CD4-positive, alpha-beta memory T cell (primary cell): ENCODE results near the gene NAP1L1. TPM values are rescaled to one million over a fixed set of nuclear protein-coding genes. Genes with fewer than 3 reads are reported as not detected.

Experiments used
- CTCF ChIA-PET: fragments of 350-600 bp; sonication (Branson Sonifier 250); formaldehyde crosslinking; loops from one replicate; lab custom pipeline; 2021; ENCODE audit warnings: inconsistent platforms; ENCODE audit not compliant: partially characterized antibody; lab: Charles Lee
- POLR2A ChIA-PET: fragments of 350-600 bp; sonication (Branson Sonifier 250); formaldehyde crosslinking; loops from one replicate; lab custom pipeline; 2021; ENCODE audit not compliant: partially characterized antibody; lab: Charles Lee
- DNase-seq, 5 donors: peaks; one replicate each; pipeline versions ENCODE4 v3.0.0 to v3.0.0-alpha.2; 2020 to 2022; ENCODE audit warnings: mixed read lengths in 1 of 5
- H3K27ac ChIP-seq: one replicate; pipeline ENCODE4 v1.7.0; 2013; ENCODE audit warnings: low read depth, low read length
- H3K27me3 ChIP-seq: 2 replicates; pipeline ENCODE4 v1.7.0; 2013; ENCODE audit warnings: mild to moderate bottlenecking, low read length, moderate library complexity; ENCODE audit not compliant: insufficient read depth
- H3K36me3 ChIP-seq: 2 replicates; pipeline ENCODE4 v1.7.0; 2013; ENCODE audit warnings: mild to moderate bottlenecking, low read length, moderate library complexity; ENCODE audit not compliant: insufficient read depth
- H3K4me1 ChIP-seq: 2 replicates; pipeline ENCODE4 v1.7.0; 2013; ENCODE audit warnings: mild to moderate bottlenecking, low read length, moderate library complexity; ENCODE audit not compliant: insufficient read depth
- H3K4me3 ChIP-seq, 2 donors: one replicate each; pipeline ENCODE4 v1.7.0; 2013; ENCODE audit warnings: low read length in 2 of 2, mild to moderate bottlenecking in 1 of 2
- H3K9me3 ChIP-seq, 2 donors: one replicate each; pipeline ENCODE4 v1.7.0; 2013; ENCODE audit warnings: low read length in 2 of 2, control low read depth in 1 of 2; ENCODE audit not compliant: control insufficient read depth in 1 of 2
- H3K27ac Mint-ChIP-seq, 7 donors: one replicate each; pipeline ENCODE4 v1.8.0; 2020 to 2021; ENCODE audit warnings: mixed read lengths in 7 of 7, mild to moderate bottlenecking in 6 of 7, inconsistent platforms in 3 of 7, moderate library complexity in 3 of 7
- H3K27me3 Mint-ChIP-seq, 2 donors: one replicate each; pipeline ENCODE4 v1.8.0; 2020 to 2021; ENCODE audit warnings: mixed read lengths in 2 of 2
- H3K36me3 Mint-ChIP-seq, 2 donors: one replicate each; pipeline ENCODE4 v1.8.0; 2020 to 2021; ENCODE audit warnings: mixed read lengths in 2 of 2, inconsistent platforms in 1 of 2, mild to moderate bottlenecking in 1 of 2
- H3K4me1 Mint-ChIP-seq, 4 donors: one replicate each; pipeline ENCODE4 v1.8.0; 2020 to 2021; ENCODE audit warnings: mixed read lengths in 4 of 4, mild to moderate bottlenecking in 1 of 4
- H3K4me3 Mint-ChIP-seq, 8 donors: one replicate each; pipeline ENCODE4 v1.8.0; 2020 to 2021; ENCODE audit warnings: mixed read lengths in 8 of 8, mild to moderate bottlenecking in 7 of 8, moderate library complexity in 6 of 8, inconsistent platforms in 3 of 8
- H3K9me3 Mint-ChIP-seq, 8 donors: one replicate each; pipeline ENCODE4 v1.8.0; 2020 to 2021; ENCODE audit warnings: mixed read lengths in 8 of 8, mild to moderate bottlenecking in 5 of 8, inconsistent platforms in 3 of 8, moderate library complexity in 1 of 8
- intact Hi-C: fragments of 100-400 bp; cut with micrococcal nuclease; formaldehyde crosslinking; loops from one replicate; pipeline ENCODE4 v1.15.1; 2023
- polyA plus RNA-seq, 2 donors: library from polyadenylated mRNA; unstranded; fragments of 300-500 nt; fragmentation: Illumina TruSeq; gene quantifications; one replicate each; pipeline ENCODE4 v1.2.3, GENCODE V29; 2021
- total RNA-seq, 2 experiments: library from RNA; stranded (reverse); gene quantifications; one replicate each; pipeline ENCODE4 v1.2.3, GENCODE V29; 2021

The NAP1L1 gene
- total and polyA plus RNA-seq, 4 experiments from 2014 or later, result 156 to 718 (median 438) TPM

- Mint-ChIP-seq H3K27me3 (no peaks in the 10 kb centered on the region), H3K36me3 (no peaks in the 10 kb centered on the region), H3K4me1 (no peaks in the 10 kb centered on the region), H3K4me3 (no peak overlapping the region), H3K9me3 (peaks cover 0 to 6% (median 0%) of the 10 kb centered on the region in 8 donors), H3K27ac (no peak overlapping the region)
- Histone ChIP-seq H3K27me3 (no peaks in the 10 kb centered on the region), H3K27ac (no peak overlapping the region), H3K4me1 (no peaks in the 10 kb centered on the region), H3K36me3 (no peaks in the 10 kb centered on the region), H3K9me3 (no peaks in the 10 kb centered on the region), H3K4me3 (no peak overlapping the region)
- no peak for DNase-seq
- CTCF ChIA-PET, result interaction anchor here (0.7 to 1.4 kb wide), 2 partner anchors 9 to 25 kb away, joined by 3 to 4 read pairs; no protein-coding TSS in a partner anchor
- intact Hi-C loops, result no loop called here
- POLR2A ChIA-PET, result no interaction called here
Measured at GRCh38 chr12:76002598-76003354, 81.7 kb downstream of the NAP1L1 start.

GRCh38 chr12:75998292-75999063, 86.0 kb downstream of the NAP1L1 start:
- Mint-ChIP-seq H3K27me3 (no peaks in the 10 kb centered on the region), H3K36me3 (no peaks in the 10 kb centered on the region), H3K9me3 (no peaks in the 10 kb centered on the region), H3K27ac (no peak overlapping the region), H3K4me1 (peaks cover 0 to 7% (median under 1%) of the 10 kb centered on the region in 4 donors), H3K4me3 (no peak overlapping the region)
- no peaks in the 10 kb centered on the region for H3K9me3 ChIP-seq
- POLR2A ChIA-PET, result no interaction called here
- H3K27ac ChIP-seq, result no peak overlapping the region
- H3K27me3 ChIP-seq, result no peaks in the 10 kb centered on the region
- CTCF ChIA-PET, result interaction anchor here (1.3 kb wide), 1 partner anchor 60 kb away, joined by 4 read pairs; no protein-coding TSS in a partner anchor
- H3K36me3 ChIP-seq, result no peaks in the 10 kb centered on the region
- no peak overlapping the region for H3K4me3 ChIP-seq
- no peaks in the 10 kb centered on the region for H3K4me1 ChIP-seq
- intact Hi-C loops, result no loop called here
- DNase-seq, result no peak

GRCh38 chr12:75997658-75998057, 86.8 kb downstream of the NAP1L1 start:
- CTCF ChIA-PET, result no interaction called here
- no peaks in the 10 kb centered on the region for H3K4me1 ChIP-seq

GRCh38 chr12:75996861-75997447, 87.5 kb downstream of the NAP1L1 start:
- Histone ChIP-seq H3K36me3 (no peaks in the 10 kb centered on the region), H3K4me3 (no peak overlapping the region), H3K9me3 (no peaks in the 10 kb centered on the region), H3K27ac (no peak overlapping the region), H3K27me3 (no peaks in the 10 kb centered on the region), H3K4me1 (no peaks in the 10 kb centered on the region)
- no peaks in the 10 kb centered on the region for H3K9me3 Mint-ChIP-seq
- H3K4me3 Mint-ChIP-seq, result no peak overlapping the region
- ChIA-PET CTCF (no interaction called here), POLR2A (no interaction called here)
- intact Hi-C loops, result no loop called here
- H3K27me3 Mint-ChIP-seq, result no peaks in the 10 kb centered on the region
- no peak for DNase-seq
- peaks cover 0 to 7% (median under 1%) of the 10 kb centered on the region in 4 donors for H3K4me1 Mint-ChIP-seq
- no peaks in the 10 kb centered on the region for H3K36me3 Mint-ChIP-seq
- H3K27ac Mint-ChIP-seq, result no peak overlapping the region

More at GRCh38 chr12:75997658-75998057, 86.8 kb downstream of the NAP1L1 start:
- Mint-ChIP-seq H3K4me3 (no peak overlapping the region), H3K27ac (peak overlapping the region in 1 of 7 donors; percentile 38), H3K9me3 (no peaks in the 10 kb centered on the region), H3K36me3 (no peaks in the 10 kb centered on the region), H3K27me3 (no peaks in the 10 kb centered on the region), H3K4me1 (peaks cover 0 to 7% (median under 1%) of the 10 kb centered on the region in 4 donors)
- H3K27ac ChIP-seq, result no peak overlapping the region
- no peaks in the 10 kb centered on the region for H3K27me3 ChIP-seq
- no peak overlapping the region for H3K4me3 ChIP-seq
- H3K36me3 ChIP-seq, result no peaks in the 10 kb centered on the region
- H3K9me3 ChIP-seq, result no peaks in the 10 kb centered on the region
- POLR2A ChIA-PET, result no interaction called here
- DNase-seq, result no peak
- intact Hi-C loops, result no loop called here

- Mint-ChIP-seq H3K9me3 (no peaks in the 10 kb centered on the region), H3K27me3 (no peaks in the 10 kb centered on the region), H3K36me3 (no peaks in the 10 kb centered on the region), H3K4me1 (peaks cover 0 to 7% (median 2%) of the 10 kb centered on the region in 4 donors), H3K27ac (no peak overlapping the region), H3K4me3 (no peak overlapping the region)
- no peaks in the 10 kb centered on the region for H3K4me1 ChIP-seq
- no peaks in the 10 kb centered on the region for H3K36me3 ChIP-seq
- no peaks in the 10 kb centered on the region for H3K27me3 ChIP-seq
- ChIA-PET POLR2A (no interaction called here), CTCF (no interaction called here)
- no peak for DNase-seq
- intact Hi-C loops, result no loop called here
- H3K27ac ChIP-seq, result no peak overlapping the region
- H3K9me3 ChIP-seq, result no peaks in the 10 kb centered on the region
- H3K4me3 ChIP-seq, result no peak overlapping the region
Measured at GRCh38 chr12:75995691-75996090, 88.8 kb downstream of the NAP1L1 start.

- POLR2A ChIA-PET, result interaction anchor here (0.5 kb wide), 1 partner anchor 89 kb away, joined by 3 read pairs; no protein-coding TSS in a partner anchor
Measured at GRCh38 chr12:75994069-75994740, 90.3 kb downstream of the NAP1L1 start.

More at GRCh38 chr12:75994069-75994740, 90.3 kb downstream of the NAP1L1 start:
- Histone ChIP-seq H3K36me3 (no peaks in the 10 kb centered on the region), H3K9me3 (no peaks in the 10 kb centered on the region), H3K4me3 (no peak overlapping the region), H3K4me1 (no peaks in the 10 kb centered on the region), H3K27me3 (no peaks in the 10 kb centered on the region), H3K27ac (no peak overlapping the region)
- Mint-ChIP-seq H3K4me1 (peaks cover 0 to 7% (median 2%) of the 10 kb centered on the region in 4 donors), H3K4me3 (no peak overlapping the region), H3K27ac (peak overlapping the region in 1 of 7 donors; percentile 4), H3K9me3 (no peaks in the 10 kb centered on the region), H3K36me3 (no peaks in the 10 kb centered on the region), H3K27me3 (no peaks in the 10 kb centered on the region)
- intact Hi-C loops, result no loop called here
- DNase-seq, result no peak
- CTCF ChIA-PET, result interaction anchor here (1.2 kb wide), 1 partner anchor 37 kb away, joined by 3 read pairs; the partner anchor contains the start of gene PHLDA1
